Measurements from ENCODE around the gene NKAP. TPM values are rescaled to one million over a fixed set of nuclear protein-coding genes. Genes with fewer than 3 reads are reported as not detected.
"Not testable (repeated sequence)": the region's sequence is repeated elsewhere in the genome, so short reads cannot be mapped to it uniquely, and the experiment has no call there.

Gene NKAP
- total RNA-seq, 1 experiment from 2014 or later, result 2.9 TPM

DNA sequence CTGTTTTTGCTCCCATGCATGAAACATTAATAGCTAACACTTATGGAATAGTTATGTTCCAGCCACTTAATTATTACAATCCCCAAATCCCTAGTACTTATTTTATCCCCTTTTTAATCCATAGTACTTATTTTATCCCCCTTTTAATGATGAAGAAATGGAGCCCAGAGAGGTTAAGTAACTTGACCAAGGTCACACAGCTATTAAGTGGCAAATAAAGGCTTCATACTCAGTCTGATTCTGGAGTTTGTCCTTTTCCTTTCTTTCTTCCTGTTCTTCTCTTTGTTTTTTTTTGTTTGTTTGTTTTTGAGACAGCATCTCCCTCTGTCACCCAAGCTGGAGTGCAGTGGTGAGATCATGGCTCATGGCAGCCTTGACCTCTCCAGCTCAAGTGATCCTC lies 2.2 kb downstream of the NKAP start:
- no peak for DNase-seq (ENCODE audit: low read depth)

DNA sequence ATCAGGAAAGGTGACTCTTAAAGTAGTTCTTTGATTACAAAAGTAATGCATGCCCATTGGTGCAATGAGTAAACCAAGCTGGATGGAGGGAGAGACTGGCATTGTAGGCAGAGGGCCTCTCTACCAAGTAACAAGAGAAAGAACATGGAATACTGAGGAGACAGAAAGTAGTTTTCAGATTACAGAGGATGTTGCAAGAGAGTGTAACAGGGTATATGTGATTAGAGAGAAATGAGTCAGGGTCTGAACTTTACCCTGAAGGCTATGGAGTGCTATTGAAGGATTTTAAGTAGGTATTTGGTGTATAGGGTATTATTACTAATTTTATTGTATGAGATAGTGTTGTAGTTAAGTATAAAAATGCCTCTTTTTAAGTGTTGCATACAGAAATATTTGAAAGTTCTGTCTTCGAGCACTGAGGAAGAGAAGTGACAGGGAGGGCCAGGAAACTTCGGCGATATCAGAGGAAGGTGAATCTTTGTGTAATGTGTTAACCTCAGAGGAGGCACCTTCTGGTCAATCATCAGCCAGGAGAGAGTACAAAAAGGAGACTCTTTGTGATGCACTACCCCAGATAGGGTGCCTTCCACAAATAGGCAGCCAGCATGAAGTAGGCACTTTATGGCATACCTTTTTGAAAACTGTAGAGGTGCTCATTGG lies 8.2 kb downstream of the NKAP start:
- no peak for DNase-seq (ENCODE audit: low read depth)

DNA sequence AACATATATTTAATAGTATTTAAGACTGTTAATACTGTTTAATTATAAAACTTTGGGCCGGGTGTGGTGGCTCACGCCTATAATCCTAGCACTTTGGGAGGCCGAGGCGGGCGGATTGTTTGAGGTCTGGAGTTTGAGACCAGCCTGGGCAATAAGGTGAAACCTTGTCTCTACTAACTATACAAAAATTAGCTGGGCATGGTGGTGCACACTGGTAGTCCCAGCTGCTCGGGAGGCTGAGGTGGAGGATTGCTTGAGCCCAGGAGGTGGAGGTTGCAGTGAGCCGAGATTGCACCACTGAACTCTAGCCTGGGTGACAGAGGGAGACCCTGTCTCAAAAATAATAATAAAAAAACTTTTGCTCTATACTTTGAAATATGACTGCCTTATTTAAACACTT lies 21.2 kb downstream of the NKAP start:
- DNase-seq (ENCODE audit: low read depth), result not testable (repeated sequence)

DNA sequence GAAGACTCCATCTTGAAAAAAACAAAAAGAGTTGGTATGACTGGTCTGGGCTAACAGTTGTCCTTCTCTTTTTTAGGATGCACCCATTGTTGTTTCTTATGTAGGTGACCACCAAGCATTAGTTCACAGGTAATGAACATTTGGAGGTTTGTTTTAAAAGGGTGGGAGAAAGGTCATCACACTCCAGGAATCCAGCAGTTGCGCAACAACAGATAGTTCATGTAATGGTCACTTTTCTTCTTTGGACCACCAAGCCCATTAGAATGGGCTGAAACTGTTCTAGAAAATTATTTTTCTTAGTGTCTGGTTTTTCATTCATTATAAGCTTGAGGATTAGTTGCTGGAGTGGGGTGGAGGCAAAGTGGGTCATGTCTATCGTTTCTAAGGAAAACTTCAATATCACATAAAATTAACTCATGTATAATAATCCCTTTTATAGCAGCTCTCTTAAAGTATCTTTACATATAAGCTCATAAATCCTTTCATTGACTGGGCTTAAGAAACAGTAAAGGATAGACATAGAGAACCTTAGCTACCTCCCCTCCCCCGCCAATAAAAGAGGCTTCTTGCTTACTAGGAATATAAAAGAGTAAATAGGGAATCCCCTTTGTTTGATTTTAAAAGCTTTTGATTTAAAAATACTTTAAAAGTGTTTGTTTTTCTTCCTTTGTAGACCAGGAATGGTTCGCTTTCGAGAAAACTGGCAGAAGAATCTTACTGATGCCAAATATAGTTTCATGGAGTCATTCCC lies 23.5 kb downstream of the NKAP start:
- no peak for DNase-seq (ENCODE audit: low read depth)

DNA sequence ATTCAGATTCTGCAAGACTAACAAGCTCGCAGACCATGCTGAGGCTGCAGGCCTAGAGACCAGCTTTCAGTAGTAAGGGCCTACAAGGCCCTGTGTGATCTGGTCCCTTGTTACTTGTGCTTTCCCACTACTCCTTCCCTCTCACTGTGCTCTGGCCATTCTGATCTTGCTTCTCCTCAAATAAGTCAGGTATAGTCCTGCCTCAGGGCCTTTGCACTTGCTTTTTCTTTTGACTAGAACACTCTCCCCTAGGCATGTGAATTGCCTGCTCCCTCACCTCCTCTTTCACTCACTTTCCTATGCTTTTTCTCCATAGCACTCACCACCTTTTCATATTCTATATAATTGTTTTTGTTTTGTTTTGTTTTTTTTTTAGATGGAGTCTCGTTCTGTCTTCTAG lies 25.7 kb downstream of the NKAP start:
- no peak for DNase-seq (ENCODE audit: low read depth)

DNA sequence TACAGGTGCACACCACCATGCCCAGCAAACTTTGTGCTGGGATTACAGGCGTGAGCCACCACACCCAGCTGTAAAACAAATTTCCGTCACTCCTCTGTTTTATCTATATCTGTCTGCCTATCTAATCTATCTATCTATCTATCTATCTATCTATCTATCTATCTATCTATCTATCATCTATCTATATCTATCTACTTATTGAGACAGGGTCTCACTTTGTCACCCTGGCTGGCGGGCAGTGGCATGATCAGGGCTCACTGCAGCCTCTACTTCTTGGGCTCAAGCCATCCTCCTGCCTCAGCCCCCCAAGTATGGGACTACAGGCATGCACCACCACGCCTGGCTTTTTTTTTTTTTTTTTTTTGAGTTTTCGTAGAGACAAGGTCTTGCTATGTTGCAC lies 27.2 kb downstream of the NKAP start:
- DNase-seq (ENCODE audit: low read depth), result no peak

DNA sequence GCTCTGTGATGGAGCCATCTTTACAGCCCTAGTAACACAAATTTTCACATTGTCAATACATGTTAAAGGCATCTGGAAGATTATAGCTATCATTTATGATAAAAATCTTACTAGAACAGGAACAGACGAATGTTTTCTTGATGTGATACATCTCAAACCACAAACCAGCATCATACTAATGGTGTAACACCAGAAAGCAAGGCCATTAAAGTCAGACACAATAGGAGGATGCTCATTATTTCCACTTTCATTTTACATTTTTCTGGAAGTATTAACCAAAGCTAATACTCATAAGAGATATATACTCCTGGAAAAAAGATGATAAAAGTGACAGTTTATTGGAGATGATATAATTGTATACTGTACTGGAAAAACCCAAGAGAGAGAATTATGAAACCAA lies 42.6 kb downstream of the NKAP start:
- no peak for DNase-seq (ENCODE audit: low read depth)

DNA sequence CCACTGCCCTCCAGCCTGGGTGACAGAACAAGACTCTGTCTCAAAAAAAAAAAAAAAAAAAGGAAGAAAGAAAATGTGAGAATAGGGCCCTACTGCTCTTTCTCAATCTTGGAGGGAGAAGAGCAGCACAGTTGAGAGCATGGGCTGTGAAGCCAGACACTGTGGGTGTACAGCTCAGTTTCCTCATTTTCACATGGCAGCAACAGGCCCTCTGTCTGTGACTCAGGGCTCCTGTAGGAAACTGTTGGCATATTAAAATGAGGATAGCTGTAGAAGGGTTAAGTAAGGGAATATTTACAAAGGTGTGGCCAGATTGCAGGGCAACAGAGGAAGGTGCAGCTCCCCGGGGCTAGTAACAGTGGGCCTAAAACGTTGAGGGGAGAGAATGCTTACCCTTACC lies 44.4 kb downstream of the NKAP start:
- no peak for DNase-seq (ENCODE audit: low read depth)

DNA sequence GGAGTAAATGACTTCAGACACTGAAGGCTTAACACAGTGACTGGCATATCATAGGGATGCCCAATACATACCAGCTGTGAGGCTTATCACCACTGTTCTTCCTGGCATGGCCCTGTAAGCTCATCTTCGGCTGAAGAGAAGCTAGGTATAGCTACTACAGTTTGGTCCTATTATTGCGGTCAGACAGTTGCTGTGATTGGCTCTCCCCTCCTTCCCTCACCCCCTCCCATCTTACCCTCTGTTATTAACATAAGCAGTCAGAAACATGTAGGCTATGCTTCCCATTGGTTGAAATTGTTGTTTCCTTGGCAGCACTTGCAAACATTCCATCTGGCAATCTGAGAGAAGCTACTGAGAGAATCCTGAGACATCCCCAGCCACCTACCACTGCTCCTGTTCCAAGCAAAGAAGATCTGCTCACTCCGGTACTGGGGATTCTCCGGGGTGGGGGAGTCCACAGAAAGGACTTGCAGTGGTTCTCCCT lies 47.7 kb downstream of the NKAP start, which contains the start of gene AKAP14:
Gene AKAP14 (plus strand): TSS at position 51 of the 484 bp plus-strand sequence. CDS start 7,331 bp downstream, outside the sequence.
- no peak for DNase-seq (ENCODE audit: low read depth)

DNA sequence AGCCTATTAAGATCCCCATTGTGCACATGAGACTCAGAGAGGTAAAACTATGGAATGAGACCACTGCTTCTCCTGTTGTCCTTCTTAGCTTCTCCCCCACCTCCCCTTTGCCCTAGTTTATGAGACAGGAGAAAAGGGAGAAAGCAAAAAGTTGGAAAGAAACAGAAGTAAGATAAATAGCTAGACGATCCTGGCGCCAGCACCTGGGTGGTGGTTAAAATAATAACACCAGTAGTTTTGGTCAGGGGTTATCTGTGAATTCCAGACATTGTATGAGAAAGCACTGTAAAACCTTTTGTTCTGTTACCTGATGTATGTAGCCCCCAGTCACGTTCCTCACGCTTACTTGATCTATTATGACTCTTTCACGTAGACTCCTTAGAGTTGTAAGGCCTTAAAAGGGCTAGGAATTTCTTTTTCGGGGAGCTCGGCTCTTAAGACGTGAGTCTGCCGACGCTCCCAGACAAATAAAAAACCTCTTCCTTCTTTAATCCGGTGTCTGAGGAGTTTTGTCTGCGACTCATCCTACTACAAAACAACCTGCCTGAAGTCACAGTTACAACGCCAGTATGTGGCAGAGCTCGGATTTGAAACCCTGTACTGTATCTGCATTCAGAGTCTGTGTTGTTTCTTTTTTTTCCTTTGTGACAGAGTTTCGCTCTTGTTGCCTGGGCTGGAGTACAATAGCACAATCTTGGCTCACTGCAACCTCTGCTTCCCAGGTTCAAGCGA lies 51.4 kb downstream of the NKAP start:
- not testable (repeated sequence) for DNase-seq (ENCODE audit: low read depth)

DNA sequence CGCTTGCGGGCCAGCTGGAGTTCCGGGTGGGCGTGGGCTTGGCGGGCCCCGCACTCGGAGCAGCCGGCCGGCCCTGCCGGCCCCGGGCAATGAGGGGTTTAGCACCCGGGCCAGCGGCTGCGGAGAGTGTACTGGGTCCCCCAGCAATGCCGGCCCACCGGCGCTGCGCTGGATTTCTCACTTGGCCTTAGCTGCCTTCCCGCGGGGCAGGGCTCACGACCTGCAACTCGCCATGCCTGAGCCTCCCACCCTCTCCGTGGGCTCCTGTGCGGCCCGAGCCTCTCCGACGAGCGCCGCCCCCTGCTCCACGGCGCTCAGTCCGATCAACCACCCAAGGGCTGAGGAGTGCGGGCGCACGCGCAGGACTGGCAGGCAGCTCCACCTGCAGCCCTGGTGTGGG lies 52.9 kb downstream of the NKAP start:
- not testable (repeated sequence) for DNase-seq (ENCODE audit: low read depth)

DNA sequence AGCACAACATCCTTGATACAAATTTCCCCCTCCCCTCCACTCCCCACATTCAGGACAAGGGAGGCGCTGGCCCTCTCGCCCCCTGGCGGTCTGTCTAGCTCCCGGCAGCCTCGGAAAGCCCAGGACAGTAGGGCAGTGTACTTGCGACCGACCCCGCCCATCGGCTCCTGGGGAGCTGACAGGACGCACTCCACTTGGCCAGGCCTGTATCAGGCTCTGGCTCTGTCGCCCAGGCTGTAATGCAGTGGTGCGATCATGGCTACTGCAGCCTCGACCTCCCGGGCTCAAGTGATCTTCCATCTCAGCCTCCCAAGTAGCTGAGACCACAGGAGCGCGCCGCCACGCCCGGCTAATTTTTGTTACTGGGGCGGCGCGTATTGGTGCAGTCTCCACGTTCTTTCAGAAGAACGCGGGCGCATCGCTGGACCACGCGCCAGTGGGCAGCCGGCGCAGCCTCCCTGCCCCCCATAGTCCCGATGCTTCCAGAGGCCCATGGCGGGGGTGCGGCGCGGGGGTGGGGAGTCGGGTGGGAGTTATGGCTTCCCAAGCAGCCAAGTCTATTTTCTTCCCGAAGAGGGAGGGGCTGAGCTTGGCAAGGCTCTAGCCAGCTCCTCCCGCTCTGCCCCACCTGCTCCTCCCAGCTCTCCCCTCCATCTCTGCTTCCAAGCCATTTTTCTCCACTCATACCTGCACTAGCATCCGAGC lies 55.7 kb downstream of the NKAP start:
- DNase-seq (ENCODE audit: low read depth), result peak; percentile 73

DNA sequence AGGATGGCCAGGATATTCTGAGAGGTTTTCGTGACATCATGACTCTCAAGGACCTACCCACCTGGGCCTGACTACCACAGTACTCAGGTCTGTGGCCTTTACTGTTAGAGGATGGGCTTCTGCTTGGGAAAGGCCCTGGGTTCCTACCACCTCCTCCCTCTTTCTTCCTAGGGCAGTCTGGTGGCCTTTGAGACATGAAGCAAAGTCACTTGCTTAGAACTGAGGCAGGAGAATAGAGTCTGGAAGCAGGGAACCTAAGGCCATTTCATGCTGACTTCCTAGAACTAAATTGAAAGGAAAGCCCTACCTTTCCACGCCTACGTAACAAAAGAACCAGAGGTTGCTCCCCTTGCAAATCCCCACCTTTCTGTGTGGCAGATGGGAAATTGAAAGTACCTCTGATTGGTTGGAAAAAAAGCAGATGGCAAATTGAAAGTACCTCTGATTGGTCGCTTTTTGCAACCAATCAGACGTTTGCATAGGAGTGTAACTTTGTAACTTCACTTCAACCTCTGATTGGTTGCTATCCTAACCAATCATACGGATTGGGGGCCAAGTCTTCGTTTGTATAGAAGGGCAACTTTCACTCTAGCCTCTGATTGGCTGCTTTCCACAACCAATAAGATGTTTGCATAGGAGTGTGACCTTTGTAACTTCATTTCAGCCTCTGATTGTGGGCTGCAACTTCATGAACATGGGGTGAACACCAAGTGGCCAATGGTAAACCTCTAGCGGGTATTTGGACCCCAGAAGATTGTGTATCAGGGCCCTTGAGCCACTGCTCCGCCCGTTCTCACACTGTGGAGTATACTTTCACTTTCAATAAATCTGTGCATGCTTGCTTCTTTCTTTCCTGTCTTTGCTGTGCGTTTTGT lies 57.8 kb downstream of the NKAP start:
- peak; percentile 41 for DNase-seq (ENCODE audit: low read depth)

DNA sequence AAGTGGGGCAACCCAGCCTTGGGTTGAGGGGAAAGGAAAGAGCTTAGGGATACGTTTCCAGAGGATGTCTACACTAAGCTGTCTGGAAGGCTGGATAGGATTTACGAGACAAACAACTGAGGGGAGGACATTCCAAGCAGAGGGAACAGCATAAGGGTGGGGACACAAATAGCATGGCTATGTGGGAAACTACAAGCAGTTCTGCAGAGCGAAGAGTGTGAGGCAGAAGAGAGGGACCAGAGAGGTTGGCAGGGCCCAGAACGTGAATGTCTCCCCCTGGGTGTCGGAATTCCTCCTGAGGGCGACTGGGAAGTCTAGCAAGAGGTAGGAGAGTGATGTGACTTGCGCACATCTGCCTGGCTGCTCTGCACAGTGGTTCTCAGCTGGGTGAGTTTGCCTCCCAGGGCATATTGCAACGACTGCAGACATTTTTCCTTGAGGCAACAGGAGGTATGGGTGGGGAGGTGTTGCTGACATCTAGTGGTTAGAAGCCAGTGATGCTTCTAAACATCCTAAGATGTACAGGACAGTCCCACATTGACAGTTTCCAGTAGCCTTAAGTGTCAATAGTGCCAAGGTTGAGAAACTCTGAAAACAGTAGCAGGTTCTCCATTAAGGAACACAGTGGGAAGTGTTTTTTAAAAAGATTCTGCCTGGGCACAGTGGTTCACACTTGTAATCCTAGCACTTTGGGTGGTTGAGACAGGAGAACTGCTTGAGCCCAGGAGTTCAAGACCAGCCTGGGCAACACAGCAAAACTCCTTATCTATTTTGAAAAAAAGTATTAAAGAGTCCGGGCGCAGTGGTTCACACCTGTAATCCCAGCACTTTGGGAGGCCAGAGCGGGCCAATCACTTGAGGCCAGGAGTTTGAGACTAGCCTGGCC lies 62.8 kb downstream of the NKAP start:
- peak; percentile 30 for DNase-seq (ENCODE audit: low read depth)

DNA sequence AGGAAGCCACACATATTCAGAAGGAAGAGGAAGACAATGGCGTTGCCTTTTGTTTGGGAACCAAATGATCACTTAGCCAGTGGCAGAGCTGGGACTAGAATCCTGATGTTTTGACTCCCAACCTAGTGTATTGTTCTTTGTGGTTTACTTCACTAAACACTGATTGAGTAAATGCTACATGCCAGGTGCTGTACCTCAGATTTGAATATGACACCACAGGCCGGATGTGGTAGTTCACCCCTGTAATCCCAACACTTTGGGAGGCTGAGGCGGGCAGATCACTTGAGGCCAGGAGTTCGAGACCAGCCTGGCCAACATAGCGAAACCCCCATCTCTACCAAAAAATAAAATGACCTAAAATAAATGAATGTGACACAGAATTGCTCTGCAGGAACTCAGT lies 63.5 kb downstream of the NKAP start:
- no peak for DNase-seq (ENCODE audit: low read depth)

DNA sequence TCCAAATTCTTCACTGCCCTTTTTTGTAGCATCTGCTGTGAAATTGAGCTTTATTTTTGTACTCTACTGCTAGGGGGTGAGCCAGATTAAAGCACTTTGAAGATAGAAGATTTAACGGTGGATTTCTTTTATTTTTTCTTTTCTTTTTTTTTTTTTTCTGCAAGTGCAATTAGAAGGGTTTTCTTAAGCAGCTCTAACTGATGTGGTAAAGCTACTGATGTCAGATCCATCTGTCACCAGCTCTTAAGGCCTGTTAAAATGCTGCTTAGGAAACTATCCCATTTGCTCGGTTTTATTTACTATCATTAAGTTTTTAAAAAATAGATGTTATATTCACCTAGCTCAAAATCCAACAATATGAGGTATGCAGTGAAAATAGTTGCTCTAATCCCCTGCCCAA lies 64.8 kb downstream of the NKAP start:
- DNase-seq (ENCODE audit: low read depth), result no peak

DNA sequence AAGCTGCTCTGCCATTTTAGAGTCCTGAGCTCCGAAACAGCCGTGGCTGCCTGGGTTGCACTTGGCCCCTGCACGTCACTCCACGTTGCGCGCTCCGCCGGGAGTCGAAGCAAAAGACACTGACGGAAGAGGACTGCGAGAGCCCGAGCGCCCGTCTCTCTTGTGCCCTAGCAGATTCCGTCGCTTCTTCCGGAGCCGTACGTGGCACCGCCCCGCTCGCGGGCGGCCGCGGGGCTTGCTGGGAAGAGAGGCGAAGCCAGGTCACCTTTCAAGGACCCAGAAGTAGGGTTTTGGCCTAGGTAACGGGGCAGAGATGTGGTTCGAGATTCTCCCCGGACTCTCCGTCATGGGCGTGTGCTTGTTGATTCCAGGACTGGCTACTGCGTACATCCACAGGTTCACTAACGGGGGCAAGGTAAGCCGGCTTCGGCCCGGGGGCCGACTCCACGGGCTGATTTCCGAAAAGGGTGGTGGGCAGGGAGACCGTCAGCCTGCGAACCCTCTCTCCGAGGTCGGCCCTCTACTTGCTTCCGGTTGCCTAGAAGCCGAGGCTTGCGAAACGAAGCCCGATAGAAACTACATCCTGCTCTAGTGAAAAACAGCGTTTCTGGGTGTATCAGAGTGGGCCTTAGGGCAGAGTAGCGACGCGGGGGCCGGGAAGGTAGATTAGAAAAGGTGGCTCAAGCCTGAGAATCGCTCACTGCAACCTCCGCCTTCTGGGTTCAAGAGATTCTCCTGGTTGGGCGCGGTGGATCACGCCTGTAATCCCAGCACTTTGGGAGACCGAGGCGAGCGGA lies 71.8 kb downstream of the NKAP start, which contains the start of the genes NDUFA1 and RNF113A:
Gene NDUFA1 (plus strand): TSS at position 234 of the 797 bp plus-strand sequence. CDS start 80 bp downstream, at position 314.
Gene RNF113A (minus strand): TSS at position 135 of the 797 bp plus-strand sequence. CDS start 120 bp downstream, at position 15.
- peak; percentile 82 for DNase-seq (ENCODE audit: low read depth)

DNA sequence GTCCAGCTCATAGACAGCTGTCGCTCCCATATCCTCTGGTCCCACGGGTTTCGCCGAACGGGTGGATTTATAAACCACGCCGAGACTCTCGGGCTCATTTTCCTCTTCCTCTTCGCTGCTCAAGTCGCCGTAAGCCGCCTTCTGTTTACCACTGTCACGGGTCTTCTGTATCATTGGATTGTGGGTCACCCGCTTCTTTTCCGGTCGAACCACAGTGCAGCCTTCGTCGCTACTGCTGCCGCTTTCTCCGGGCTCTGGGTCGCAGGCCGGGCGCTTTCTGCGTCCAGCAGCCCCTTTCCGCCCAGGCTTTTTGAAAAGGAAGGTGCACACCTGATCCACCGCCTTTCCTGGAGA lies 72.3 kb downstream of the NKAP start:
- DNase-seq (ENCODE audit: low read depth), result no peak
